Lower lobe of right lung (tissue), 2 donors: Measurements from ENCODE around the gene MSGN1. TPM values are rescaled to one million over a fixed set of nuclear protein-coding genes. Genes with fewer than 3 reads are reported as not detected.

Experiments
- ATAC-seq, 2 donors: fragments of 200-7000 bp; cut with Tn5 transposase; one replicate each; pipeline ENCODE4 v1.9.1; 2020 to 2022; ENCODE audit warnings: mild to moderate bottlenecking in 2 of 2, moderate library complexity in 2 of 2
- DNase-seq: peaks from one replicate; pipeline ENCODE4 v3.0.0-alpha.2; 2020
- H3K27ac ChIP-seq: fragments of 200-600 bp; one replicate; pipeline ENCODE4 v1.8.0; 2022
- H3K27me3 ChIP-seq: fragments of 200-600 bp; one replicate; pipeline ENCODE4 v1.8.0; 2022; ENCODE audit warnings: low read depth
- H3K36me3 ChIP-seq: fragments of 200-600 bp; one replicate; pipeline ENCODE4 v1.8.0; 2022; ENCODE audit warnings: mild to moderate bottlenecking
- H3K4me1 ChIP-seq: fragments of 200-600 bp; one replicate; pipeline ENCODE4 v1.8.0; 2022
- H3K4me3 ChIP-seq: fragments of 200-600 bp; one replicate; pipeline ENCODE4 v1.8.0; 2022; ENCODE audit warnings: mild to moderate bottlenecking
- H3K9me3 ChIP-seq: fragments of 200-600 bp; one replicate; pipeline ENCODE4 v1.8.0; 2022
- intact Hi-C: fragments of 100-400 bp; cut with DNase I; formaldehyde crosslinking; loops from one replicate; pipeline ENCODE4 v1.11.0; 2022
- total RNA-seq: library from RNA; stranded (reverse); fragmentation: NEBNext Ultra II Directional; extraction: Animal tissue kit (Norgen Biotek cat#: 25700); gene quantifications from one replicate; pipeline ENCODE4 v1.2.1, GENCODE V29; 2021
- TF ChIP-seq, protein P1 (sequence below): fragments of 200-600 bp; IDR thresholded peaks from one replicate; pipeline ENCODE4 v1.8.0; 2022; ENCODE audit warnings: antibody characterized with exemption, mild to moderate bottlenecking
- donor health status: DM: no; HTN: yes; CAD: no; lungs with severe emphysema.

MSGN1 gene
- total RNA-seq, 1 donor from 2014 or later: not detected

DNA sequence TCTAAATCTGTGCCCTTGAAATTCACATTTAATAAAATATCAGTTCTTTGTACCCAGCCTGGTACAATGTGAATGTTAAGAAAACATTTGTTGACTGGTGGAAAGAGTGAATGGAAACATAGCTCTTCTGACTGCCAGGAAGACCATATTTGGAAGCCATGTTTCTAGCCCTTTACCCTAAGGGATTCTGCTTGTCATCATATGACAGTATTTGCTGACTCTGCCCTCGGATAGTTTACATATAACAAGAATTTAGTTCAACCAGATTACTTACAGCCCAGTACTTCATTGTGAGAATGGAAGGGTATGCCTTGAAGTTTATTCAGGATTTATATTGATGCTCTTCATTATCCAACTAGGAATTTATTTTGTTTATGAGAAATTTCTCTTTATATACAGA, 48.4 kb downstream of the MSGN1 start:
- Histone ChIP-seq H3K9me3 (no peaks in the 10 kb centered on the region), H3K4me1 (no peaks in the 10 kb centered on the region), H3K36me3 (no peaks in the 10 kb centered on the region), H3K27ac (no peak overlapping the region), H3K27me3 (no peaks in the 10 kb centered on the region), H3K4me3 (no peak overlapping the region)
- TF ChIP-seq, protein P1, sequence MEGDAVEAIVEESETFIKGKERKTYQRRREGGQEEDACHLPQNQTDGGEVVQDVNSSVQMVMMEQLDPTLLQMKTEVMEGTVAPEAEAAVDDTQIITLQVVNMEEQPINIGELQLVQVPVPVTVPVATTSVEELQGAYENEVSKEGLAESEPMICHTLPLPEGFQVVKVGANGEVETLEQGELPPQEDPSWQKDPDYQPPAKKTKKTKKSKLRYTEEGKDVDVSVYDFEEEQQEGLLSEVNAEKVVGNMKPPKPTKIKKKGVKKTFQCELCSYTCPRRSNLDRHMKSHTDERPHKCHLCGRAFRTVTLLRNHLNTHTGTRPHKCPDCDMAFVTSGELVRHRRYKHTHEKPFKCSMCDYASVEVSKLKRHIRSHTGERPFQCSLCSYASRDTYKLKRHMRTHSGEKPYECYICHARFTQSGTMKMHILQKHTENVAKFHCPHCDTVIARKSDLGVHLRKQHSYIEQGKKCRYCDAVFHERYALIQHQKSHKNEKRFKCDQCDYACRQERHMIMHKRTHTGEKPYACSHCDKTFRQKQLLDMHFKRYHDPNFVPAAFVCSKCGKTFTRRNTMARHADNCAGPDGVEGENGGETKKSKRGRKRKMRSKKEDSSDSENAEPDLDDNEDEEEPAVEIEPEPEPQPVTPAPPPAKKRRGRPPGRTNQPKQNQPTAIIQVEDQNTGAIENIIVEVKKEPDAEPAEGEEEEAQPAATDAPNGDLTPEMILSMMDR: no peak
- intact Hi-C loops: no loop called here
- ATAC-seq (no peak), DNase-seq (no peak)

DNA sequence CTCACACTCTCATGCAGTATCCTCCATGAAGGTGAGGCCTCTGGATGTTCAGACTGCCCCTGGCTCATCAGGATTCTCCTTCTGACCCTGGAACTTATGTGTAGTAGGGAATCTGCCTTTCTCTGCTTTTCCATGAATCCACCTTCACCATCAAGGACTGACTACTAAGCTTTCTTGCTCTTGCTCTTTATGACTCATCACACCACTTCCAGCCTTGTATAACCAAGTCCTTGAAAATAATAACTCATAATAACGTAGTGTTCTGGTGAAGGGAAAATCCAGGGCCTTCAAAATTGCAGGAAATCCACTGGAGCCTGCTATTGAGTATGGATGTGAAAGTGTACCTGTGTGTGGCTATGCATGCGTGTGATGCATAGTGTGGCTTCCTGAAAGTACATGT, 50.9 kb downstream of the MSGN1 start:
- ATAC-seq (no peak), DNase-seq (no peak)
- H3K27me3 ChIP-seq: no peaks in the 10 kb centered on the region
- H3K4me1 ChIP-seq: no peaks in the 10 kb centered on the region
- no peak overlapping the region for H3K4me3 ChIP-seq
- H3K36me3 ChIP-seq: no peaks in the 10 kb centered on the region
- H3K27ac ChIP-seq: no peak overlapping the region
- H3K9me3 ChIP-seq: no peaks in the 10 kb centered on the region
- TF ChIP-seq, protein P1: no peak
- intact Hi-C loops: no loop called here

Other genes with a start within 250 kb of the MSGN1 start
- 15.0 TPM for gene SMC6, start 62.6 kb upstream of the MSGN1 start, total RNA-seq
- 9.0 TPM for gene GEN1, start 62.3 kb upstream of the MSGN1 start, total RNA-seq
- gene KCNS3, start 62.2 kb downstream of the MSGN1 start, total RNA-seq: 28.7 TPM